GM18499 (cell line): Measurements from ENCODE around the gene GRM8.

Experiments
- ATAC-seq: cut with Tn5 transposase; IDR thresholded peaks from one replicate; pipeline ENCODE4 v1.9.1; 2021; ENCODE audit warnings: moderate number of reproducible peaks; ENCODE audit not compliant: insufficient read depth, unreplicated experiment

Gene GRM8

GRCh38 chr7:126487728-126488442 is 764.9 kb downstream of the GRM8 start:
- ATAC-seq = no peak

GRCh38 chr7:126486806-126487205 is 765.9 kb downstream of the GRM8 start:
- ATAC-seq = no peak

GRCh38 chr7:126485791-126486190 is 767.0 kb downstream of the GRM8 start:
- ATAC-seq = no peak

- no peak for ATAC-seq
These were observed 768.8 kb downstream of the GRM8 start for GRCh38 chr7:126483972-126484371.

GRCh38 chr7:126472825-126473224 is 779.9 kb downstream of the GRM8 start:
- ATAC-seq = no peak

DNA sequence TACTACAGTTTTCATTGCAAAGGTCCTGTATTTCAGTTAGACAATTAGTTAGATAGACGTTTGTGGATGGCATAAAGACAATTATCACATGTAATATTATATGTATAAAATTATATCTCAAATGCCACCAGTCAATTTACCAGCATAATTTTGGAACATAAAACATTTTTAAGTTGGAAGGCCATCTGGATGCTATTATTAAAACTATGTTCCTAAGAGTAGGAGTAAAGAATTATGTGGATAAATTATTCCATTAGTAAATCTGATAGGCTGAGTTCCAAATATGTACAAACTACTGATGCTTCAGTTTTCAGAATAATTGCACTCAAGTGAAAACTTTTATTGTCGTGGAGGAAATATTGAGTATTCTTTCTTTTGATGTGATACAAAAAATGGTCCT is 790.3 kb downstream of the GRM8 start:
- no peak for ATAC-seq

- no peak for ATAC-seq
These were observed 792.1 kb downstream of the GRM8 start for GRCh38 chr7:126460664-126461063.

GRCh38 chr7:126453104-126453503 is 799.6 kb downstream of the GRM8 start:
- no peak for ATAC-seq

GRCh38 chr7:126450269-126450671 is 802.5 kb downstream of the GRM8 start:
- peak; percentile 89 for ATAC-seq

DNA sequence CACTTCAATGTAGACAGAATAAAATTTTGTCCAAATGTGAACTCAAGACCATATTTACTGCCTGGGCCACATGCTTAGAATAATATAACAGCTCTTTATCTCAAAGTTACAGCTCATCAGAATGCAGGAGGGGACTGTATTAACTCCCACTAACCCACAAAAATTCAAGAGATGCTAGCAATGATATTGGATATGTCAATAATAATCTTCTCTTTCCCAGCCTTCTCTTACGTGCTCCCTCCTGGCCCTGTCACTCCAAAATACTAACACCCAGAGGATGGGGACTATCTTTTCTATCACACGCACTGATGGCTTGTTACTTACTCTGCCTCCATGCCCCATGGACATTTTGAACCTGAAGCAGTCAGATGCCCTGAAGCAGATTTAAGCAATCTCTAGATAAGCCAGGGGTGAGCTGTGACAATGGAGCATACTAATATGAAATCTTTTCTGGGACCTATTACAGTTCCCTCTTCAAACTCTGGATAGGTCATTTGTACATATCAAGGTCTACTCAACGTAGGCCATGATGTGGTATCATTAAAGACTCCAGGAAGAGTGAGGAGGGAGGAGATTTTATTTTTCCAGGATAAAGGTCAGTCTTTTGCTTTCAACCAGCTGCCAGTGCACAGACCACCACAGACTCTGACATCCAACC is 803.0 kb downstream of the GRM8 start:
- no peak for ATAC-seq

- no peak for ATAC-seq
These were observed 804.8 kb downstream of the GRM8 start for GRCh38 chr7:126447984-126448383.

DNA sequence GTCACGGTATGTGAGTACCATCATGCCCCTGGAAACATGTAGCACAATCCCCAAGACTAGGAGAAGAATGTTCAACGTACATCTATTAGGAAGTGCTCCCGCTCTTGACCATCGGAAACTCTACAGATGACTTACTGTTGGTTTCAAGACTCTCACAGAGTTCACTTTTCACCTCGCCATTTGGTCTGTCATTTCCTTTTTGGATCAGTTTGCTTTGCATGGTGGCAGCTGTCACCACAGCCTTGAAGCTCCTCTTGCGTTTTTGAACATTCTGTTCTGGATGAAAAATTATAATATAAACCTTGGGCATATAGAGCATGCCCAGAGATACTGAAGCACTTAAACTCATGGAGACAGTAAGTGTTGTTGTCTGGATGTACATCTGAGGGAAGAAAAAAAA is 806.8 kb downstream of the GRM8 start:
- ATAC-seq = no peak

DNA sequence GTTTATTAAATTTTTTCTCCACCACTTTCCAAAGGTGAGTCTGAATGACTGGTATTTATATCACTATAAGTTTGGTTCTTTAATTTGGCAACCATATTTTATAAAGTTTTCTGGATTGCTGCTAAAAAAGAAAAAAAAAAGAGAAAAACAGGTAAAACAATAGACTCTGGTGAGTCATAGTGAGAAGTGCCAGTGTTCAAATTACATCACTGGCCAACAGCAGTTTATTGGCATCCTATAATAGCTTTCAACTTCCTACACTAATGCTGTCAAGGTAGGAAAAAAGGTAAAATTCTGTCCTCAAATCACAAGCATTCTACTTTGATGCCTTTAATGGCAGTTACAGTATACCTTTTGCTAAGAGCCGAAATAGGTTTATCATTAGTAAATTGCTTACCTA is 808.8 kb downstream of the GRM8 start:
- no peak for ATAC-seq

DNA sequence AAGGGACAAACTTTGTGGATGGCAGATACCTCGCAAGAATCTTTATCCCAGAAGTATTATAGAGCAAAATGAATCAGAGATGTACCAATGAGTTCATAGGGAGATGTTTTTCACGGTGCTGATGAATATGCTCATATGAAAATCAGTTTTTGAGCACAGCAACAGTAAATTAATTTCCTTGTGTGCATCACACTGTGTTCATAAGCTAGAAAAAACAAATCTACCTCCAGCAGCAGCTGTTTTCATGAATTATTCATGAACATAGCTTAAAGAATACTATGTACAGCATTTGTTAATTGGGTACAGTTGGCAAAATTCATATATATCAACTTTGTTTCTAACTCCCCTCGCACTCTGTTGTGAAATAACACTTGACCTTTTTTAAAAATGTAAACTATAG is 809.8 kb downstream of the GRM8 start:
- ATAC-seq = no peak

DNA sequence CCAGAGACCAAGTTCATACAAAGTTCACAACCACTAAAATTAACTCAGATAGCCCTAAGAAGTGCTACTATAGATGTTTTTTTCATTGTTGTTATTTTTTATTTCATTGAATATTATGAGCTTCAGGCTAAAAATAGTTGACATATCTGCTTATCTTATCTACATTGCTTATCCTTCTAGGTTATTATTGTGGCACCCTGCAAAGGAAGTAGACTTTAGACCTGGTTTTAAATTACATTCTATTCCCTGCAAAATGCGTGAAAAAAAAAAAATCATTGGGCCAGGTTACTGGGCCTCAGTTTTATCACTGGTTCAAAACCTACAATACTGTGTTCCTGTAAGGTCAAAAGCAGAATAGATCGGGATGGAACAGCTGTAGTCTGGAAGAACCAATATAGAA is 811.0 kb downstream of the GRM8 start:
- ATAC-seq = no peak

DNA sequence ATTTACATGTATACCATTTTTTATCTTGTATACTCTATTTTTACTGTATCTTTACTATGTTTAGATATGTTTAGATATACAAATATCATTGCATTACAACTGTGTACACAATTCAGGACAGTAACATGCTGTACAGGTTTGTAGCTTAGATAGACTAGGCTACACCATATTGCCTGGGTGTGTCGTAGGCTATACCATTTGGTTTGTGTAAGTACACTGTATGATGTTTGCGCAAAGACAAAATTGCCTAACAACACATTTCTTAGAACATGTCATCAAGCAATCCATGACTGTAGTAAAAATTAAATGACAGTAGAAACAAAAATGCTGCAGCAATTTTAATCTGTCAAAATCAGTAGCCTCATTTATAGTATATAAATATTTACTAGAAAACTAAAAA is 812.2 kb downstream of the GRM8 start:
- no peak for ATAC-seq

GRCh38 chr7:126436213-126436868 is 816.4 kb downstream of the GRM8 start:
- no peak for ATAC-seq

GRCh38 chr7:126426652-126427051 is 826.1 kb downstream of the GRM8 start:
- ATAC-seq = no peak

- no peak for ATAC-seq
These were observed 827.8 kb downstream of the GRM8 start for GRCh38 chr7:126424985-126425384.

- ATAC-seq = no peak
These were observed 833.7 kb downstream of the GRM8 start for GRCh38 chr7:126419047-126419446.

- ATAC-seq = no peak
These were observed 840.8 kb downstream of the GRM8 start for GRCh38 chr7:126411821-126412383.
